Activated CD4-positive, alpha-beta T cell treated with anti-CD3 and anti-CD28 coated beads, Interleukin-2, Interleukin-6, amounts not matched to agents 100 ng/mL and 50 ng/mL, durations not matched to agents 16 hours and 8 hours (primary cell): Measurements from ENCODE around the gene NHEJ1.
A peak's percentile ranks its signal among the peaks of the same experiment; 100 is the strongest.

ENCODE experiments used
- DNase-seq: peaks from one replicate; pipeline ENCODE4 v3.0.0-alpha.2; 2020

Gene NHEJ1

GRCh38 chr2:219122202-219122980, 38.2 kb downstream of the NHEJ1 start:
- no peak for DNase-seq

GRCh38 chr2:219120082-219120481, 40.5 kb downstream of the NHEJ1 start:
- DNase-seq = no peak

GRCh38 chr2:219119422-219120043, 41.1 kb downstream of the NHEJ1 start:
- DNase-seq = peak; percentile 65

GRCh38 chr2:219118504-219118903, 42.1 kb downstream of the NHEJ1 start:
- DNase-seq = no peak

GRCh38 chr2:219116776-219117646, 43.6 kb downstream of the NHEJ1 start:
- DNase-seq = no peak

- DNase-seq = peak; percentile 37
These were observed 47.8 kb downstream of the NHEJ1 start for GRCh38 chr2:219112651-219113338.

GRCh38 chr2:219112062-219112406, 48.6 kb downstream of the NHEJ1 start:
- DNase-seq = no peak

- no peak for DNase-seq
These were observed 49.1 kb downstream of the NHEJ1 start for GRCh38 chr2:219111375-219112061.

- peak; percentile 4 for DNase-seq
These were observed 51.1 kb downstream of the NHEJ1 start for GRCh38 chr2:219109471-219109870.

GRCh38 chr2:219107758-219108157, 52.9 kb downstream of the NHEJ1 start:
- DNase-seq = no peak

- DNase-seq = no peak
These were observed 54.4 kb downstream of the NHEJ1 start for GRCh38 chr2:219106251-219106650.

- DNase-seq = peak; percentile 48
These were observed 56.2 kb downstream of the NHEJ1 start for GRCh38 chr2:219104107-219105035.

GRCh38 chr2:219099329-219099728, 61.3 kb downstream of the NHEJ1 start:
- DNase-seq = no peak

- no peak for DNase-seq
These were observed 65.1 kb downstream of the NHEJ1 start for GRCh38 chr2:219095406-219095935.

GRCh38 chr2:219094171-219094570, 66.4 kb downstream of the NHEJ1 start:
- no peak for DNase-seq

GRCh38 chr2:219090436-219091299, 69.9 kb downstream of the NHEJ1 start:
- no peak for DNase-seq

GRCh38 chr2:219089330-219089729, 71.3 kb downstream of the NHEJ1 start:
- DNase-seq = no peak

GRCh38 chr2:219087848-219088247, 72.8 kb downstream of the NHEJ1 start:
- DNase-seq = no peak

GRCh38 chr2:219087361-219087760, 73.3 kb downstream of the NHEJ1 start:
- no peak for DNase-seq

GRCh38 chr2:219086196-219086595, 74.4 kb downstream of the NHEJ1 start:
- no peak for DNase-seq
